ENCODE results near the gene USP3.

- TF ChIP-seq CTCF (optimal IDR thresholded peaks at IDR 0.05 in 1 of 3, IDR thresholded peaks at IDR 0.05 in 1 of 3, conservative IDR thresholded peaks at IDR 0.05 in 1 of 3; ENCODE audit: extremely low read depth in 1 of 3, insufficient read depth in 2 of 3, low read length in 3 of 3) (no peak), EZH2 (IDR thresholded peaks at IDR 0.05; ENCODE audit: low read length) (no peak)
Measured at GRCh38 chr15:63519548-63520178, 15.3 kb downstream of the USP3 start.

Data from keratinocyte (primary cell).